ENCODE measurements around the gene EFCAB12. TPM values are rescaled to one million over a fixed set of nuclear protein-coding genes. Genes with fewer than 3 reads are reported as not detected.

Gene EFCAB12
- total RNA-seq, 4 donors from 2014 or later, result not detected

DNA sequence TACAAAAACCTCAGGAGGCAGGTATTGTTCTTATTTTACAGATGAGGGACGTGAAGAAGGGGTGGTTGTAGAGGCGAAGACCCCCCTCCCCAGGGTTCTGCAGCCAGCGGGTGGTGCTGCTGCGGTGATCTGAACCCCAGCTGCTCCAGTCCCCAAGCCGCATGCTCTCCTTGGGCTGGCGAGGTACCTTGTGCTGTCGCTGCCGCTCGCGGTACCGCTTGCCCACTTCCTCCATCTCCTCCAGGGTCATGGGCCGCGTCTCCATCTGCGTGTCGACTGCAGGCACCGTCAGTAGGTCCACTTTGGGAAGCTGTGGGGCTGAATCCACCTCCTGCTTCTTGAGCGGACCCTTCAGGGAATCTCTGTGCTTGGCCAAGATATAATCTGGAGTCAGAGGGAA, 17.5 kb downstream of the EFCAB12 start:
- Histone ChIP-seq H3K27ac (no peak overlapping the region), H3K4me1 (no peaks in the 10 kb centered on the region), H3K27me3 (no peaks in the 10 kb centered on the region), H3K4me3 (no peak overlapping the region), H3K9me3 (no peaks in the 10 kb centered on the region), H3K36me3 (no peaks in the 10 kb centered on the region)
- in situ Hi-C loops (cut with MboI; ENCODE audit: low sequenced_read_pairs in 4 of 4) (no loop called here), intact Hi-C loops (cut with DNase I; ENCODE audit: low total_unique reads) (no loop called here)
- DNase-seq (no peak), ATAC-seq (no peak)
- no peak for TF ChIP-seq POLR2A (IDR thresholded peaks at IDR 0.05)
- TF ChIP-seq, protein P1, sequence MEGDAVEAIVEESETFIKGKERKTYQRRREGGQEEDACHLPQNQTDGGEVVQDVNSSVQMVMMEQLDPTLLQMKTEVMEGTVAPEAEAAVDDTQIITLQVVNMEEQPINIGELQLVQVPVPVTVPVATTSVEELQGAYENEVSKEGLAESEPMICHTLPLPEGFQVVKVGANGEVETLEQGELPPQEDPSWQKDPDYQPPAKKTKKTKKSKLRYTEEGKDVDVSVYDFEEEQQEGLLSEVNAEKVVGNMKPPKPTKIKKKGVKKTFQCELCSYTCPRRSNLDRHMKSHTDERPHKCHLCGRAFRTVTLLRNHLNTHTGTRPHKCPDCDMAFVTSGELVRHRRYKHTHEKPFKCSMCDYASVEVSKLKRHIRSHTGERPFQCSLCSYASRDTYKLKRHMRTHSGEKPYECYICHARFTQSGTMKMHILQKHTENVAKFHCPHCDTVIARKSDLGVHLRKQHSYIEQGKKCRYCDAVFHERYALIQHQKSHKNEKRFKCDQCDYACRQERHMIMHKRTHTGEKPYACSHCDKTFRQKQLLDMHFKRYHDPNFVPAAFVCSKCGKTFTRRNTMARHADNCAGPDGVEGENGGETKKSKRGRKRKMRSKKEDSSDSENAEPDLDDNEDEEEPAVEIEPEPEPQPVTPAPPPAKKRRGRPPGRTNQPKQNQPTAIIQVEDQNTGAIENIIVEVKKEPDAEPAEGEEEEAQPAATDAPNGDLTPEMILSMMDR (IDR thresholded peaks at IDR 0.05 in 4 of 5, conservative IDR thresholded peaks at IDR 0.05 in 1 of 5), result no peak

DNA sequence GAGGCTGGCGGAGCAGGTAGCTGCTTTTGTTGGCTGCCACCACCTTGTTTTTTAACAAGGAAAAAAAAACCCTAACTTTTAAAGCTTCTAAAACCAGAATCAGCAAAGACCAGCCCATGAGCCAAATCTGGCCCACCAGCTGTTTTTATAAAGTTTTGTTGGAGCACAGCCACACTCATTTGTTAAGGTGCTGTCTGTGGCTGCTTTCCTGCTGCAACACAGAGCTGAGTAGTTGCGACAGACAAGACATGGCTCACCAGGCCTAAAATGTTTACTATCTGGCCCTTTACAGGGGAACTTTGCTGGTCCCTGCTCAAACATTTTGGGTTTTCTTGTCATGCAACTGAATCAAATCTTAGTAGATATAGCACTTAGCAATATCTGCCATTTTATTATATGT, 18.9 kb downstream of the EFCAB12 start:
- ATAC-seq (no peak), DNase-seq (no peak)
- Histone ChIP-seq H3K4me3 (no peak overlapping the region), H3K4me1 (no peaks in the 10 kb centered on the region), H3K36me3 (no peaks in the 10 kb centered on the region), H3K27ac (no peak overlapping the region), H3K27me3 (no peaks in the 10 kb centered on the region), H3K9me3 (no peaks in the 10 kb centered on the region)
- intact Hi-C loops (cut with DNase I; ENCODE audit: low total_unique reads) (no loop called here), in situ Hi-C loops (cut with MboI; ENCODE audit: low sequenced_read_pairs in 4 of 4) (no loop called here)
- TF ChIP-seq, protein P1 (IDR thresholded peaks at IDR 0.05 in 4 of 5, conservative IDR thresholded peaks at IDR 0.05 in 1 of 5), result no peak

DNA sequence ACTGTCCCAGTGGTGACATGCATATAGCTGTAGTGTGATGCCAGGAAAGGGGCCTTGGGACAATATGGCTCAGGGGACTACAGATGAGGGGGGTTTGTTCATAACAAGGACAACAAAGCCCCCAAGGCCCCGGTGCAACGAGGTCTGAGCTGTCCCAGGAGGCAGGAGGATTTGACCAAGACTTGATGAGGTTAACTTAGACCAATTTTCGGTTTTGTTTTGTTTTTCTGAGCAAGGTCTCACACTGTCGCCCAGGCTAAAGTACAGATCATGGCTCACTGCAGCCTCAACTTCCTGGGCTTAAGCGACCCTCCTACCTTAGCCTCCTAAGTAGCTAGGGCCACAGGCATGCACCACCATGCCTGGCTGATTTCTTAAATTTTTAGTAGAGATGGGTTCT, 23.8 kb downstream of the EFCAB12 start:
- Histone ChIP-seq H3K27ac (no peak overlapping the region), H3K27me3 (no peaks in the 10 kb centered on the region), H3K36me3 (no peaks in the 10 kb centered on the region), H3K4me3 (no peak overlapping the region), H3K9me3 (no peaks in the 10 kb centered on the region), H3K4me1 (no peaks in the 10 kb centered on the region)
- intact Hi-C loops (cut with DNase I; ENCODE audit: low total_unique reads) (no loop called here), in situ Hi-C loops (cut with MboI; ENCODE audit: low sequenced_read_pairs in 4 of 4) (no loop called here)
- ATAC-seq (no peak), DNase-seq (no peak)
- no peak for TF ChIP-seq POLR2A (IDR thresholded peaks at IDR 0.05)
- TF ChIP-seq, protein P1 (IDR thresholded peaks at IDR 0.05 in 4 of 5, conservative IDR thresholded peaks at IDR 0.05 in 1 of 5), result no peak

DNA sequence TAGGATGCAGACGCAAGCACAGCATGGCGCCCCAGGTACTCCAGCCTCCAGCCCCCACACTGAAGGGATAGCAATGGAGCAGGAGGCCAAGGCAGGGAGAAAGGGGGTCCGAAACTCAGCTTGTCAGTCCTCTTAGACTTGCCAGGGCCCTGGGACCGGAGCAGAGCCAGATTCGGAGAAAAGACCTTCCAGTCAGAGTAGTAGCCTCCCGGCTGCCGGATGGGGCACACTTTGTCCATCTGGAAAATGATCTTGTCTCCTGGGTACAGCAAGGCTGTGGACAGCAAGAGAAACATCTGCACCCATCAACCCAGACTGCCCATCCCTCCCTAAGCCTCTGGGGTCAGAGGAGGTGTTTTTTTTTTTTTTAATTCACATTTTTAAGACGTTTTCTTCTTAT, 24.3 kb downstream of the EFCAB12 start:
- TF ChIP-seq, protein P1 (IDR thresholded peaks at IDR 0.05 in 4 of 5, conservative IDR thresholded peaks at IDR 0.05 in 1 of 5), result no peak
- no peak for TF ChIP-seq POLR2A (IDR thresholded peaks at IDR 0.05)
- Histone ChIP-seq H3K36me3 (no peaks in the 10 kb centered on the region), H3K27me3 (no peaks in the 10 kb centered on the region), H3K4me1 (no peaks in the 10 kb centered on the region), H3K27ac (no peak overlapping the region), H3K4me3 (no peak overlapping the region), H3K9me3 (no peaks in the 10 kb centered on the region)
- ATAC-seq (no peak), DNase-seq (no peak)
- in situ Hi-C loops (cut with MboI; ENCODE audit: low sequenced_read_pairs in 4 of 4), result no loop called here
- intact Hi-C loops (cut with DNase I; ENCODE audit: low total_unique reads), result no loop called here

DNA sequence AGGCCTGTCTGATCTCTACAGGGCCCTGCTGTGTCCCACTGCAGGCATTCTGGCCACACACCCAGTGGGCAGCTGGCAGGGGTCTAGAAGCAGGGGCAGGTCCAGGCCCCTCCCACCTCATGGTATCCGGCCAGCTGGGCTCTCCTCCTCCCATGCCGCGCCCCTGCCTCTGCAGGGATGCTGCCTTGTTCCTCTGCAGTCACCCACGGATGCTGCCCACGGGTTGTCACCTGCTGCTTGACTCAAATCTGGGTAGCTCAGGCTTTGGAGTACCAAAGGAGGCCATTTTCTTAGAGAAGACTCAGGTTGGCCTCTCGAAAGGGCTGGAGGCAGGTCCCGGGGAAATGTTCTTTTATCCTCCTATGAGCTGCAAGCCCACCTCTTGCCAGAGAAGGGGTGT, 25.0 kb downstream of the EFCAB12 start:
- H3K27me3 ChIP-seq, result no peaks in the 10 kb centered on the region
- ATAC-seq (no peak), DNase-seq (no peak)
- H3K36me3 ChIP-seq, result no peaks in the 10 kb centered on the region
- intact Hi-C loops (cut with DNase I; ENCODE audit: low total_unique reads), result no loop called here
- H3K4me1 ChIP-seq, result peaks cover 2% of the 10 kb centered on the region in 2 donors
- in situ Hi-C loops (cut with MboI; ENCODE audit: low sequenced_read_pairs in 4 of 4), result no loop called here
- no peak overlapping the region for H3K4me3 ChIP-seq
- TF ChIP-seq, protein P1 (IDR thresholded peaks at IDR 0.05 in 4 of 5, conservative IDR thresholded peaks at IDR 0.05 in 1 of 5), result no peak
- TF ChIP-seq POLR2A (IDR thresholded peaks at IDR 0.05), result no peak
- H3K27ac ChIP-seq, result no peak overlapping the region
- no peaks in the 10 kb centered on the region for H3K9me3 ChIP-seq

All from gastrocnemius medialis (tissue), 4 donors.